OCI-LY1 (cell line): ENCODE measurements around the gene MAML1.

ENCODE experiments used
- H2AFZ ChIP-seq: fragments of 200-600 bp; sonication (generic), shearing (Covaris generic); 2 replicates; pipeline ENCODE4 v1.6.0; 2014; ENCODE audit warnings: antibody characterized with exemption, mild to moderate bottlenecking, low read length
- H3F3A ChIP-seq: fragments of 200-600 bp; sonication (generic), shearing (Covaris generic); 2 replicates; pipeline ENCODE4 v1.6.0; 2014; ENCODE audit warnings: mild to moderate bottlenecking, antibody characterized with exemption, low read length, moderate library complexity; ENCODE audit not compliant: insufficient read depth
- H3K27ac ChIP-seq: fragments of 200-600 bp; sonication (generic); 2 replicates; pipeline ENCODE4 v1.5.1; 2014; ENCODE audit warnings: low read length, mixed run types, mild to moderate bottlenecking, low read depth; ENCODE audit not compliant: poor library complexity, severe bottlenecking
- H3K27me3 ChIP-seq: fragments of 200-600 bp; sonication (generic); 2 replicates; pipeline ENCODE4 v1.6.0; 2014; ENCODE audit warnings: antibody characterized with exemption, mild to moderate bottlenecking, low read length, moderate library complexity; ENCODE audit not compliant: insufficient read depth
- H3K36me3 ChIP-seq: fragments of 200-600 bp; sonication (generic); 2 replicates; pipeline ENCODE4 v1.6.1; 2014; ENCODE audit warnings: mild to moderate bottlenecking, antibody characterized with exemption, low read length, moderate library complexity, mixed read lengths; ENCODE audit not compliant: insufficient read depth
- H3K4me1 ChIP-seq: fragments of 200-600 bp; sonication (generic); 2 replicates; pipeline ENCODE4 v1.5.1; 2014; ENCODE audit warnings: mild to moderate bottlenecking, low read length, moderate library complexity; ENCODE audit not compliant: insufficient read depth, severe bottlenecking
- H3K4me2 ChIP-seq: fragments of 200-600 bp; sonication (generic), shearing (Covaris generic); 2 replicates; pipeline ENCODE4 v1.6.1; 2014; ENCODE audit warnings: low read length
- H3K4me3 ChIP-seq: fragments of 200-600 bp; sonication (generic); 2 replicates; pipeline ENCODE4 v1.5.1; 2014; ENCODE audit warnings: low read length, low read depth, mild to moderate bottlenecking, mixed read lengths; ENCODE audit not compliant: poor library complexity, severe bottlenecking
- H3K79me2 ChIP-seq: fragments of 200-600 bp; shearing (Covaris generic); 2 replicates; pipeline ENCODE4 v1.6.1; 2016; ENCODE audit warnings: mixed run types, low read length, mixed read lengths; ENCODE audit not compliant: insufficient read depth
- H3K9ac ChIP-seq: fragments of 200-600 bp; sonication (generic), shearing (Covaris generic); 2 replicates; pipeline ENCODE4 v1.6.1; 2014; ENCODE audit warnings: mild to moderate bottlenecking, low read length, mixed read lengths
- H3K9me2 ChIP-seq: fragments of 200-600 bp; sonication (generic), shearing (Covaris generic); 2 replicates; pipeline ENCODE4 v1.6.1; 2014; ENCODE audit warnings: low read depth, mild to moderate bottlenecking, low read length, mixed read lengths
- H3K9me3 ChIP-seq: fragments of 200-600 bp; shearing (Covaris generic); 2 replicates; pipeline ENCODE4 v1.6.1; 2014; ENCODE audit warnings: low read length, mixed read lengths
- H4K20me1 ChIP-seq: fragments of 200-600 bp; sonication (generic), shearing (Covaris generic); 2 replicates; pipeline ENCODE4 v1.6.0; 2016; ENCODE audit warnings: mild to moderate bottlenecking, low read length; ENCODE audit not compliant: insufficient read depth
- CTCF ChIP-seq: fragments of 200-600 bp; sonication (generic), shearing (Covaris generic); IDR thresholded peaks from 2 replicates; pipeline ENCODE4 v1.5.1; 2017; ENCODE audit warnings: mild to moderate bottlenecking, antibody characterized with exemption, low read length, moderate library complexity, mixed read lengths
- EZH2 ChIP-seq: fragments of 200-600 bp; sonication (generic), shearing (Covaris generic); IDR thresholded peaks from 2 replicates; pipeline ENCODE4 v1.8.0; 2017; ENCODE audit warnings: borderline replicate concordance, mixed run types, mild to moderate bottlenecking, antibody characterized with exemption, low read length, moderate library complexity, mixed read lengths

MAML1 gene

GRCh38 chr5:179698935-179699615 lies 33.5 kb upstream of the MAML1 start, which contains the start of gene CANX:
Gene CANX (plus strand): TSS chr5:179698967. CDS start chr5:179705682, 6,715 bp downstream.
- Histone ChIP-seq H3K9me2 (no peaks in the 10 kb centered on the region), H3K9ac (peak within 1 kb of the TSS; percentile 99), H3K36me3 (peaks cover 38% of the 10 kb centered on the region), H3K4me2 (peak within 1 kb of the TSS; percentile 97), H3K79me2 (peaks cover 51% of the 10 kb centered on the region), H3K27ac (peak within 1 kb of the TSS; percentile 92), H3F3A (no peaks in the 10 kb centered on the region), H3K4me1 (peaks cover 29% of the 10 kb centered on the region), H3K27me3 (no peaks in the 10 kb centered on the region), H4K20me1 (no peaks in the 10 kb centered on the region), H2AFZ (no peak within 1 kb of the TSS), H3K4me3 (peak within 1 kb of the TSS; percentile 86), H3K9me3 (no peaks in the 10 kb centered on the region)
- no peak for TF ChIP-seq CTCF
- no peak for TF ChIP-seq EZH2

GRCh38 chr5:179699616-179700237 lies 32.9 kb upstream of the MAML1 start:
- Histone ChIP-seq H3K4me2 (peak overlapping the region; percentile 74), H4K20me1 (no peaks in the 10 kb centered on the region), H3K9me3 (no peaks in the 10 kb centered on the region), H3K9ac (peak overlapping the region; percentile 93), H3K9me2 (no peaks in the 10 kb centered on the region), H3K27ac (peak overlapping the region; percentile 56), H3F3A (no peaks in the 10 kb centered on the region), H3K79me2 (peaks cover 54% of the 10 kb centered on the region), H3K36me3 (peaks cover 42% of the 10 kb centered on the region), H3K4me3 (peak overlapping the region; percentile 86), H2AFZ (no peak overlapping the region), H3K4me1 (peaks cover 29% of the 10 kb centered on the region), H3K27me3 (no peaks in the 10 kb centered on the region)
- TF ChIP-seq EZH2 = no peak
- no peak for TF ChIP-seq CTCF

- H3K27me3 ChIP-seq = no peaks in the 10 kb centered on the region
- H4K20me1 ChIP-seq = no peaks in the 10 kb centered on the region
- no peaks in the 10 kb centered on the region for H3F3A ChIP-seq
- TF ChIP-seq EZH2 = no peak
- TF ChIP-seq CTCF = no peak
- H3K4me3 ChIP-seq = peak overlapping the region; percentile 86
- no peaks in the 10 kb centered on the region for H3K9me3 ChIP-seq
- H3K9me2 ChIP-seq = no peaks in the 10 kb centered on the region
- peaks cover 29% of the 10 kb centered on the region for H3K4me1 ChIP-seq
- H3K27ac ChIP-seq = peak overlapping the region; percentile 56
- no peak overlapping the region for H2AFZ ChIP-seq
- peaks cover 49% of the 10 kb centered on the region for H3K36me3 ChIP-seq
- peak overlapping the region; percentile 93 for H3K9ac ChIP-seq
- H3K79me2 ChIP-seq = peaks cover 61% of the 10 kb centered on the region
- H3K4me2 ChIP-seq = peak overlapping the region; percentile 74
These were observed 32.2 kb upstream of the MAML1 start for GRCh38 chr5:179700401-179700918.
